Psoas muscle (tissue), 8 donors: ENCODE data around the gene FPR2. TPM values are rescaled to one million over a fixed set of nuclear protein-coding genes. Genes with fewer than 3 reads are reported as not detected.
A peak's percentile ranks its signal among the peaks of the same experiment; 100 is the strongest.

ENCODE experiments used
- ATAC-seq, 4 donors: fragments of 200-7000 bp; cut with Tn5 transposase; one replicate each; pipeline ENCODE4 v1.9.1; 2020; ENCODE audit warnings: moderate library complexity in 3 of 4, mild to moderate bottlenecking in 2 of 4
- DNase-seq, 2 donors: peaks; one replicate each; pipeline ENCODE4 v3.0.0-alpha.2; 2020
- H3K27ac ChIP-seq: fragments of 200-600 bp; one replicate; pipeline ENCODE4 v1.8.0; 2022
- H3K27me3 ChIP-seq, 3 donors: fragments of 200-600 bp in 1 of 3; one replicate each; pipeline versions ENCODE4 v1.6.1 to v1.8.0; 2013 to 2022; ENCODE audit warnings: low read length in 2 of 3, mild to moderate bottlenecking in 2 of 3, moderate library complexity in 1 of 3; ENCODE audit not compliant: insufficient read depth in 3 of 3
- H3K36me3 ChIP-seq, 2 donors: fragments of 200-600 bp in 1 of 2; one replicate each; pipeline versions ENCODE4 v1.6.1 to v1.8.0; 2013 to 2022; ENCODE audit warnings: low read depth in 1 of 2, mild to moderate bottlenecking in 1 of 2, moderate library complexity in 1 of 2; ENCODE audit not compliant: insufficient read depth in 1 of 2
- H3K4me1 ChIP-seq: fragments of 200-600 bp; one replicate; pipeline ENCODE4 v1.8.0; 2022
- H3K4me3 ChIP-seq: fragments of 200-600 bp; one replicate; pipeline ENCODE4 v1.8.0; 2022; ENCODE audit warnings: mild to moderate bottlenecking
- H3K9me3 ChIP-seq: fragments of 200-600 bp; one replicate; pipeline ENCODE4 v1.8.0; 2022
- CTCF ChIP-seq: fragments of 200-600 bp; IDR thresholded peaks from one replicate; pipeline ENCODE4 v1.8.0; 2022; ENCODE audit warnings: antibody characterized with exemption
- WGBS, 3 donors: extraction: QIAGEN DNeasy Blood & Tissue Kit; methylation state at CpG; one replicate each; pipeline versions ENCODE4 v1.1.6 to v1.1.7; 2013; 5-methylcytosine and 5-hydroxymethylcytosine counted together
- intact Hi-C, 2 donors: fragments of 100-400 bp; cut with DNase I; formaldehyde crosslinking; loops; one replicate each; pipeline versions ENCODE4 v1.11.0 to v1.14.2; 2022
- polyA plus RNA-seq, 3 donors: library from polyadenylated mRNA; stranded (reverse); fragments of 200-250 nt; gene quantifications; one replicate each; pipeline ENCODE4 v1.2.3, GENCODE V29; 2013
- total RNA-seq, 4 donors: library from RNA; stranded (reverse); fragmentation: NEBNext Ultra II Directional in 2 of 4; extraction: Animal tissue kit (Norgen Biotek cat#: 25700) in 2 of 4; gene quantifications; one replicate each; pipeline versions ENCODE4 v1.2.1 to v1.2.4, GENCODE V29; 2021 to 2023
- donor health status: healthy with polysubstance abuse.
- donor health status: DM: no; HTN: no; CAD: no; lungs with moderate emphysema.
- donor health status: Bipolar disorder and iron deficiency.
- donor health status: healthy.
- donor health status: DM: yes; HTN: yes; CAD: no.
- donor health status: DM: no; HTN: no; CAD: no.
- donor health status: DM: no; HTN: no; CAD: no.
- donor health status: DM: yes; HTN: yes; CAD: no.

Gene FPR2
- total and polyA plus RNA-seq, 7 donors: 0.06 to 0.98 (median 0.30) TPM

DNA sequence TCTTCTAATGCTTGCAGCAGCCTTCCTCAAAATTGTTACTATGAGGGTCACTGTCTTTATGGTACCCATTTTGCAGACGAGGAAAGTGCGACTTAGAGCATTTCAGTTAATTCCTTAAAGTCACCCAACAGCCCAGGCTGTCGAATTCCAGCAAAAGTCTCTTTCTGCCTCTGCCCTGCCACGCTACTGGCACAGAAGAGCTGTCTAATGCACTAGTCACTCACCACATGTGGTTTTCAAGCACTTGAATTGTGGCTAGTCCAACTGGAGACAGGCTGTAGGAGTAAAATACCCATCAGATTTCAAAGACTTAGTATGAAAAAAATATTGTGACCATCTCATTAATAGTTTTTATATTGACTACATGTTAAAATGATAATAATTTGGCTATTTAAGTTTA is 11.0 kb upstream of the FPR2 start:
- no peak for ATAC-seq
- intact Hi-C loops: no loop called here
- Histone ChIP-seq H3K36me3 (no peaks in the 10 kb centered on the region), H3K4me3 (no peak overlapping the region), H3K4me1 (no peaks in the 10 kb centered on the region), H3K27me3 (no peaks in the 10 kb centered on the region), H3K9me3 (no peaks in the 10 kb centered on the region), H3K27ac (no peak overlapping the region)
- no peak for TF ChIP-seq CTCF
- DNase-seq: no peak
- 63 to 72% (median 72%) methylated on average over 4 of the region's 4 CpGs for WGBS, 3 donors

- DNase-seq: no peak
- Histone ChIP-seq H3K36me3 (no peaks in the 10 kb centered on the region), H3K4me3 (peak overlapping the region; percentile 7), H3K9me3 (no peaks in the 10 kb centered on the region), H3K27ac (no peak overlapping the region), H3K4me1 (no peaks in the 10 kb centered on the region), H3K27me3 (no peaks in the 10 kb centered on the region)
- intact Hi-C loops: no loop called here
- no peak for TF ChIP-seq CTCF
- ATAC-seq: no peak
- 72 to 85% (median 76%) methylated on average over 7 of the region's 7 CpGs for WGBS, 3 donors
Measured at GRCh38 chr19:51750400-51751094, 10.4 kb upstream of the FPR2 start.

- DNase-seq: no peak
- Histone ChIP-seq H3K4me1 (no peaks in the 10 kb centered on the region), H3K4me3 (peak within 1 kb of the TSS; percentile 22), H3K9me3 (no peaks in the 10 kb centered on the region), H3K36me3 (no peaks in the 10 kb centered on the region), H3K27me3 (no peaks in the 10 kb centered on the region), H3K27ac (no peak within 1 kb of the TSS)
- WGBS, 3 donors: 46 to 89% (median 54%) methylated on average over 2 of the region's 2 CpGs
- TF ChIP-seq CTCF: no peak
- intact Hi-C loops: no loop called here
- no peak for ATAC-seq
Measured at GRCh38 chr19:51751655-51752054, 9.3 kb upstream of the FPR2 start, which contains the start of gene FPR1. Gene FPR1, minus strand, starts transcription at chr19:51751878. Its CDS starts 4,884 bp downstream, at chr19:51746994.

- no peaks in the 10 kb centered on the region for H3K9me3 ChIP-seq
- H3K27ac ChIP-seq: no peak overlapping the region
- no peak for TF ChIP-seq CTCF
- H3K36me3 ChIP-seq: no peaks in the 10 kb centered on the region
- WGBS, 3 donors: 81 to 83% (median 82%) methylated on average over 6 of the region's 6 CpGs
- H3K4me1 ChIP-seq: no peaks in the 10 kb centered on the region
- ATAC-seq (no peak), DNase-seq (no peak)
- intact Hi-C loops: no loop called here
- no peak overlapping the region for H3K4me3 ChIP-seq
- H3K27me3 ChIP-seq: no peaks in the 10 kb centered on the region
Measured at GRCh38 chr19:51754109-51754508, 6.9 kb upstream of the FPR2 start.

DNA sequence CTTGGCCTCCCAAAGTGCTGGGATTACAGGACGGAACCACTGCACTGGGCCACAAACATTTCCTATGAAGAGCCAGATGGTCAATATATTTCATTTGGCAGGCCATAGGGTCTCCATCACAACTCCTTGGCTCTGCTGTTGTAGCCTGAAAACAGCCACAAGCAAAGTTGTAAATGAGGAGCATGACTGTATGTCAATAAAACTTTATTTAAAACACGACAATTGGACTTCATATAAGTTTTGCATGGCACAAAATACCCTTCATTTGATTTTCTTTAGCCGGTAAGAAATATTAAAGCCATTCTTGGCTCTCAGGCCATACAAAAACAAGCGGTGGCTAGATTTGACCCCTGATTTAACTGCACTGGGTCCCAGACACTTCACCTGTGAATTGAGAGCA is 6.2 kb upstream of the FPR2 start:
- no peak for ATAC-seq
- H3K9me3 ChIP-seq: no peaks in the 10 kb centered on the region
- no peaks in the 10 kb centered on the region for H3K36me3 ChIP-seq
- no peaks in the 10 kb centered on the region for H3K27me3 ChIP-seq
- no peak overlapping the region for H3K4me3 ChIP-seq
- no peaks in the 10 kb centered on the region for H3K4me1 ChIP-seq
- TF ChIP-seq CTCF: no peak
- no peak for DNase-seq
- intact Hi-C loops: no loop called here
- H3K27ac ChIP-seq: no peak overlapping the region
- WGBS, 3 donors: 76 to 83% (median 78%) methylated on average over 4 of the region's 4 CpGs
